GM12875 (cell line): ENCODE results near the gene RNF113B.

Experiments
- H3K4me3 ChIP-seq: one replicate; pipeline ENCODE4 v1.5.1; 2011; ENCODE audit warnings: low read depth, low read length, control low read depth
- TF ChIP-seq, protein P1 (sequence below): IDR thresholded peaks from 2 replicates; pipeline ENCODE4 v1.5.1; 2011; ENCODE audit warnings: low read depth, mild to moderate bottlenecking, control low read depth, inconsistent platforms, low read length, moderate library complexity, borderline replicate concordance; ENCODE audit not compliant: insufficient read depth

RNF113B gene

DNA sequence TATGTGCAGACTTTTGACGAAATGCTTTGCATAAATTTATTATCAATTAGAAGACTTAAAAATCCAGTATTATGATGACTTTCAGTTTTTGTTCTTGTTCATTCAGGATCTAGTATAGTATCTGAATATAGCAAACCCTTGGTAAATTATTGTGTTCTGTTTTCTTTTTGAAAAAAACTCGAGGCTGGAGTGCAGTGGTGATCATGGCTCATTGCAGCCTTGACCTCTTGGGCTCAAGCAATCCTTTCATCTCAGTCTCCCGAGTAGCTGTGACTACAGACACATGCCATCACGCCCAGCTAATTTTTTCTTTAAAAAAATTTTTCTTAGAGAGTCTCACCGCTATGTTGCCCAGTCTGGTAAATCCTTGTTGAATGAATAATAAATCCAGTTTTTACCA, 29.5 kb downstream of the RNF113B start:
- H3K4me3 ChIP-seq, result no peak overlapping the region
- TF ChIP-seq, protein P1, sequence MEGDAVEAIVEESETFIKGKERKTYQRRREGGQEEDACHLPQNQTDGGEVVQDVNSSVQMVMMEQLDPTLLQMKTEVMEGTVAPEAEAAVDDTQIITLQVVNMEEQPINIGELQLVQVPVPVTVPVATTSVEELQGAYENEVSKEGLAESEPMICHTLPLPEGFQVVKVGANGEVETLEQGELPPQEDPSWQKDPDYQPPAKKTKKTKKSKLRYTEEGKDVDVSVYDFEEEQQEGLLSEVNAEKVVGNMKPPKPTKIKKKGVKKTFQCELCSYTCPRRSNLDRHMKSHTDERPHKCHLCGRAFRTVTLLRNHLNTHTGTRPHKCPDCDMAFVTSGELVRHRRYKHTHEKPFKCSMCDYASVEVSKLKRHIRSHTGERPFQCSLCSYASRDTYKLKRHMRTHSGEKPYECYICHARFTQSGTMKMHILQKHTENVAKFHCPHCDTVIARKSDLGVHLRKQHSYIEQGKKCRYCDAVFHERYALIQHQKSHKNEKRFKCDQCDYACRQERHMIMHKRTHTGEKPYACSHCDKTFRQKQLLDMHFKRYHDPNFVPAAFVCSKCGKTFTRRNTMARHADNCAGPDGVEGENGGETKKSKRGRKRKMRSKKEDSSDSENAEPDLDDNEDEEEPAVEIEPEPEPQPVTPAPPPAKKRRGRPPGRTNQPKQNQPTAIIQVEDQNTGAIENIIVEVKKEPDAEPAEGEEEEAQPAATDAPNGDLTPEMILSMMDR, result no peak

DNA sequence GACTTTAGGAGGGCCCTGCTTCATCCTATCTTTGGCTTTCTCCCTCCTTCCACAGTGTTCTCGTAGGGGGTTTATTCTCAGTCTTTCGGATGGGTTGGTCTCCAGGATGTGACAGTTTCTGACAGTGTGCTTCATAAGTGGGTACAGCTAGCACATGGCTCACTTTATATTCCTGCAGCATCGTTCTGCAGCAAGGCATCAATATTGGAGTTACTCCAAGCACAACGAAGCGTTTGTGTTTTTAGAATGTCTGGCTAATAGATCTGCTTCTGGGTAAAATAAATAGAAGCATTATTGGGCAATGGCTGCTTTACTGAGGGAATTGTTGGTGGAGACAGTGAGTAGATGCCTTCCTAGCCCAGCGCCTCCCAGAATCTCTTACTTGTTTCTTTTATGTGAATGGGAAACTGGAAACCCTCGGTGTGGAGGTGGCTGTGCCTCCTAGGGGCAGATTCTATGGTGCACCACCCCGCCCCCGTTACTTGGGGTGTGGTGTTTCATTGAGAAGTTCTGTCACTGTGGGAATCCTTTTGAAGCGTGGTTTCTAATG, 32.2 kb downstream of the RNF113B start:
- H3K4me3 ChIP-seq, result peak overlapping the region; percentile 50

DNA sequence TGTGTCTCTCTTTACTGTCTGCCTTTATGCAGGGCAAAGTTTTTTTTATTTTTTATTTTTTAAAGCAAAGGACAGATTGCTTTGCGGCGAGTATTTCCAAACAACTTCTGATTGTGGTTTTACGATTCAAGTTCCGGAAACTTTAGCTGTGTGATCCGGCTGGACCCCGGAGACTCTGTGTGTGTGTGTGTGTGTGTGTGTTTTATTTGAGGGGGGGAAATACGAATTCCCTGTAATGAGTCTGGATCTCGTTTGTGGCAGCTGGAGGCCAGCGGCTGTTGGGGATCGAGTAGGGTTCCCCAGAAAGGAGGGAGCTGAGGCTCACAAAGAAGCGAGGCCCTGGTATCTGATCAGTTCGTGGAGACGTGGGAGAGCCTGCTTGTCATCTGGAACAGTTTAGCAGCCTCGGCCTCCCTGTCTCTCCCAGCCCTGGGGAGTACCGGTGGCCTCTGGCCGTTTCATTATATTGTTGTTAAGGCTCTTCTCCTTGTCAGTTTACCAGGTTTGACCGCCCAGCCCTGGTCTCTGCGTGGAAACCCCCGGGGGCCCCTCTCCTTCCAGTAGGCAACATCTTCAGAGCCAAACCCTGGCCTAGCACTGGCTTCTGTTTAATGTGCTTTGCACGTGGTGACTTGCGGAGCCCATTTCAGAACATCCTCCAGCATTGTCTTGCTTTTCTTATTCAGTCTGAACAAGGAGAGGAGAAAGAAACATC, 32.9 kb downstream of the RNF113B start:
- TF ChIP-seq, protein P1, result no peak
- H3K4me3 ChIP-seq, result peak overlapping the region; percentile 50

More for the DNA sequence above, 32.2 kb downstream of the RNF113B start:
- TF ChIP-seq, protein P1, result no peak

DNA sequence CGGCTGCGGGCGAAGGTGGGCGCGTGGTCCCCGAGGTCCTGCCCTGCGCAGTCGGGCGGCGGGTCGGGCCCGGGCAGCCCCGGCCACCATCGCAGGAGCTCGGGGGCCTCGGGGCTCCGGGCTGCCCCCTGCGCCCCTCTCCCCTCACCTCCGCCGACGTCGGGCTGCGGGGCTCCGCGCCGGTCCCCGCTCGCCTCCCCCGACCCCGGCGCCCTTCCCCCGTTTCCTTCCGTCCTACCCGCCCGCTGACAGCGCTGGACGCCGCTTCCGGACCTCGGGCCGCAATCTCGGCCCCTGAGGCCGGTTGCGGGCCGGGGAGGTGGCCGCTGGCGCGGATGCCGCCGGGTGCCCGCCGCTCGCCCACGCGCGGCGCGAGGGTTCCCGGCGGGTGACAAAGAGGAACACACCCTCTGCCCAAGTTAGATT, 33.5 kb downstream of the RNF113B start:
- TF ChIP-seq, protein P1, result no peak
- H3K4me3 ChIP-seq, result peak overlapping the region; percentile 50

DNA sequence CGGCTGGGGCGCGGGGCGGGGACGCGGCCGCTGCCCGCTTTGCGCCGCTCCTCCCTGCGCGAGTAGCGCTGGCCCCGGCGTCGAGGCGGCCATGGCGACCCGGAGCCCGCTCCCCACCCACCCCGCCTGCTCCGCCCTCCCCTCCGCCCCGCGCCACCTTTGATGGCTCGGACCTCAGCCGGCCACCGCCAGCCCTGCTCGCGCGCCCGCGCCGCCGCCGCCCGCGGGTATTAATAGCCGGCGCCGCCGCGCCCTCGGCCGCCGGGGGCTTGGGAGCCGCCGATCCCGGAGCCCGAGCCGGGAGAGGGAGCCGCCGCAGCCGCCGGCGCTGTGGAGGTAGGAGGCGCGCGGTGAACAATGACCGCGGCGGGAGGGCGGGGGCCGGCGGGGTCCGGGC, 33.9 kb downstream of the RNF113B start:
- TF ChIP-seq, protein P1, result no peak
- H3K4me3 ChIP-seq, result peak overlapping the region; percentile 50

DNA sequence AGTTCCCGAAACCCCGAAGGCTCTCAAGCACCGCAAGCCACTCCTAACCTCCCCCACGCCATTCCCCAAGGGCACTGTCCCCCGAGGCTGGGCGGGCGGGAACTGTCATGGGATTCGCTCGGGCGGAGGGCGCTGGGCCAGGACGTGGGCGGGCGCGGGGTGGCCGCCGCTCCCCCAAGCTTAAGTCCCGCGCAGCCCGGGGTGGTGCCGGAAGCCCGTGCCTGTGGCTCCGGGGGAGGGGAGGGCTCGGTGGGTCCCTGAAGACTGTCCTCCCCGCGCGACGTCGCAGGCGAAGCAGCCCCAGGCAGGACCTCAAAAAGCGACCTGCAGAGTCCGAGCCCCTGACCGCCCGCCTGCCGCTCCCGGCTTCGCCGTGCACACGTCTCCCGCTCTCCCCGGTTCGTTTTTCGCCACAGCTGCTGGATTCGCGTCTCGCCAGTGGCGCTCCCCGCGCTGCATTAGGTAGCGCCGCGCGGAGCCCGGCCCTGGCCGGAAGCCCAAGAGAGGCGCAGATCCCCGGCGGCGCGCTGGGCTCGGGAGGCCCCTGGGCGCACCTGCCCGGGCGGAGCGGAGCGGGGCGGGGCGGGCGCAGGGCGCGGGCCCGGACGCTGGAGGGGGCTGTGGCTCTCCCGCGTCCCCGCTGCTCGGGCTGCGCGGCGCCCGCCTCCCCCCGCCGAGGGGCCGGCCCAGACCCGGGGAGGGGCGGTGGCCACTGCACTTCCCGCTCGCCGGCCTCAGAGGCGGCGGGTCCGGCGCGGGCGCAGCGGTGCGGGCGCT, 34.5 kb downstream of the RNF113B start, which contains the start of gene FARP1:
FARP1 (plus strand) TSS at position 715 of the 777 bp plus-strand sequence. CDS start 70,149 bp downstream, outside the sequence.
- TF ChIP-seq, protein P1, result 0 out of 2 replicates have a peak, but pooled peaks have one; percentile 22
- H3K4me3 ChIP-seq, result peak within 1 kb of the TSS; percentile 64
